Coronary artery (tissue), 2 donors: ENCODE results near the gene NEDD4L.
"Not testable (repeated sequence)": the region's sequence is repeated elsewhere in the genome, so short reads cannot be mapped to it uniquely, and the experiment has no call there.

Experiments used
- DNase-seq: peaks from one replicate; pipeline ENCODE4 v3.0.0-alpha.2; 2017; ENCODE audit warnings: low spot score
- H3K27ac ChIP-seq, 2 donors: fragments of 200-600 bp; sonication (generic); one replicate each; pipeline ENCODE4 v1.5.1; 2016 to 2019
- H3K4me3 ChIP-seq: fragments of 200-600 bp; sonication (generic); 2 replicates; pipeline ENCODE4 v1.5.1; 2016; ENCODE audit warnings: mild to moderate bottlenecking, moderate library complexity
- TF ChIP-seq, protein P1 (sequence below): fragments of 200-600 bp; sonication (generic); IDR thresholded peaks from one replicate; pipeline ENCODE4 v1.5.1; 2019; ENCODE audit warnings: antibody characterized with exemption

Gene NEDD4L

DNA sequence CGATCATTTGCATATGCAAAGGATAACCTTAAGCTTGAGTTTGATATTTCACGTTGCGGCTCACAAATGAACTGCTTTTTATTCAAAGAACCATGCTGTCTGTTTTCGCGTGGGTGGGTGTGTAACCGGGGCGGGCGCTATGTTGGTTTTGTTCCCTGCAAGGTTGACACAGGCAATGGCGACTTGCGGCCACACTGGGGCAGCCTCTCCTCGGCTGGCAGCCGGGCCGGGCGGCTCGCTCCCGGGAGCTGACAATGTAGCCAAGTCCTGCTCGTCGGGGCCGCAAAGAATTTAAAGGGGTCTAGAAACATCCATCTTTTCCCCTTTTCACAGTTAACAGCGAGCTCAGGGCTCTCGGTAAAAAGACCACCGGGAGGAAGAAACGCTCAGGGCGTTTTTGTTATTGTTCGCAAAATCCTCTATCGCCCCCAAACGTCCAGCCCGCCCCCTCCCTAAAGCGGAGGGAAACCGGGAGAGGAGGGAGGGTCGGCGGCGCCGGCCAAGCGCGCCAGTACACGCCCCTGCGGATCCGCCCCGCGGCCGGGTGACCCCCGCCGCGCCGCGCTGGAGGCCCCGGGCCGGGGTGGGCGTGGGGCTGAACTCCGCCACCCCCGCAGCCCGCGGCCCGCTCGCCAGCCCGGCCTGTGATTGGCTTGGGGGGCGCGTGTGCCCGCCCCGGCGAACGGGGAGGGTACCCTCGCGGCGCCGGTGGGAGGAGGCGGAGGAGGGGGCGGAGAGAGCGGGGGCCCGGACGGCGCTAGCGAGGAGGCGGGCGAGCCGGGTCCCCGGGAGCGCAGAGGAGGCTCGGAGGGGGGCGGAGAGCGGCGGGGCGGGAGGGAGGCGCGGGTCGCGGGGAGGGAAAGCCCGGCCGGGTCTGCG lies at the start of gene NEDD4L:
NEDD4L (plus strand) TSS at position 736 of the 879 bp plus-strand sequence. CDS start 435 bp downstream, outside the sequence.
- Histone ChIP-seq H3K27ac (peak within 1 kb of the TSS; percentile 50 to 63), H3K4me3 (peak within 1 kb of the TSS; percentile 77)
- TF ChIP-seq, protein P1, sequence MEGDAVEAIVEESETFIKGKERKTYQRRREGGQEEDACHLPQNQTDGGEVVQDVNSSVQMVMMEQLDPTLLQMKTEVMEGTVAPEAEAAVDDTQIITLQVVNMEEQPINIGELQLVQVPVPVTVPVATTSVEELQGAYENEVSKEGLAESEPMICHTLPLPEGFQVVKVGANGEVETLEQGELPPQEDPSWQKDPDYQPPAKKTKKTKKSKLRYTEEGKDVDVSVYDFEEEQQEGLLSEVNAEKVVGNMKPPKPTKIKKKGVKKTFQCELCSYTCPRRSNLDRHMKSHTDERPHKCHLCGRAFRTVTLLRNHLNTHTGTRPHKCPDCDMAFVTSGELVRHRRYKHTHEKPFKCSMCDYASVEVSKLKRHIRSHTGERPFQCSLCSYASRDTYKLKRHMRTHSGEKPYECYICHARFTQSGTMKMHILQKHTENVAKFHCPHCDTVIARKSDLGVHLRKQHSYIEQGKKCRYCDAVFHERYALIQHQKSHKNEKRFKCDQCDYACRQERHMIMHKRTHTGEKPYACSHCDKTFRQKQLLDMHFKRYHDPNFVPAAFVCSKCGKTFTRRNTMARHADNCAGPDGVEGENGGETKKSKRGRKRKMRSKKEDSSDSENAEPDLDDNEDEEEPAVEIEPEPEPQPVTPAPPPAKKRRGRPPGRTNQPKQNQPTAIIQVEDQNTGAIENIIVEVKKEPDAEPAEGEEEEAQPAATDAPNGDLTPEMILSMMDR = peak; percentile 87
- peak; percentile 85 for DNase-seq

DNA sequence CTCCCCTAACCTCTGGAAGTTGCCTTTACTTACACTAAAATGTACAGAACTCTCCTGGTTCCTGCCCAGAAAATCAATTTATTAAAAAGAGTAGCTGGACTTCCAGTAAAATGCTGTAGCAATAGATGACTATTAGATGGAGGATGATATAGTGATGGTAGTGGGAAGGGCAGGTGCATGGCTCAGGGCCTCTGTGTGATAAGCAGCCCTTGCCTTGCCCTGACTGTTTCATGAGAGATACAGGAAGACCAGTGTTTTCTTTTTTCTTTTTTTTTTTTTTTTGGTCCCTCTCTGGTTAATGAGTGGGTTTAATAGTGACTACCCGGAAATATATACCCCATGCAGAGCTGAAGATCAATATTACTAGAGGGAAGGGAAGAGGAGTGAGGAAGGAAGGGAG lies 48.7 kb upstream of the NEDD4L start:
- TF ChIP-seq, protein P1 = no peak
- Histone ChIP-seq H3K27ac (no peak overlapping the region), H3K4me3 (no peak overlapping the region)
- DNase-seq = no peak

DNA sequence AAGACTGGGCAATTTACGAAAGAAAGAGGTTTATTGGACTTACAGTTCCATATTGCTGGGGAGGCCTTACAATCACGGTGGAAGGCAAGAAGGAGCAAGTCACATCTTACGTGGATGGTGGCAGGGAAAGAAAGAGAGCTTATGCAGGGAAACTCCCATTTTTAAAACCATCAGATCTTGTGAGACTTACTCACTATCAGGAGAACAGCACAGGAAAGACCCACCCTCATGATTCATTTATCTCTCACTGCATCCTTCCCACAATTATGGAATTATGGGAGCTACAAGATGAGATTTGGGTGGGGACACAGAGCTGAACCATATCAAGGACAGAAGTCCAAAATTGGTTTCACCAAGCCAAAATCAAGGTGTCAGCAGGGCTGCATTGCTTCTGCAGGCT lies 47.1 kb upstream of the NEDD4L start:
- not testable (repeated sequence) for H3K27ac ChIP-seq, H3K4me3 ChIP-seq, DNase-seq

DNA sequence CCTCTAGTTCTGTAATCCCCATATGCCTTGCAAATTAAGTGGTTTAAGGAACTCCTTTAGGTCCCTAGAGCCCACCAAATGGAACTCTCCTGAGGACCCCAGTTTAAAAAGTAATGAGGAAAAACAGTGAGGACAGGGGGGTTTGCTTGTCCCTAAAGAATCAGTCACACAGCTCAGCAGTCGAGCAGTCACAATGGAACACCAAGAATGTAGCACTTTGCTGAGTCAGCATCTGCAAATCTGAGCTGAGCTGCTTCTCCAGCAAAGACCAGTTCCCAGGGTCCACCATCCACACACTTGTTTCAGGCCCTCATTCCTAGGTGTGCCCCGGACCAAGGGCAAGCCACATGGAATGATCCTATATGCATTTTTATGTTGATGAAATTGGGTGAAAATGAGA lies 46.2 kb upstream of the NEDD4L start:
- TF ChIP-seq, protein P1 = no peak
- no peak for DNase-seq
- Histone ChIP-seq H3K27ac (no peak overlapping the region), H3K4me3 (no peak overlapping the region)

DNA sequence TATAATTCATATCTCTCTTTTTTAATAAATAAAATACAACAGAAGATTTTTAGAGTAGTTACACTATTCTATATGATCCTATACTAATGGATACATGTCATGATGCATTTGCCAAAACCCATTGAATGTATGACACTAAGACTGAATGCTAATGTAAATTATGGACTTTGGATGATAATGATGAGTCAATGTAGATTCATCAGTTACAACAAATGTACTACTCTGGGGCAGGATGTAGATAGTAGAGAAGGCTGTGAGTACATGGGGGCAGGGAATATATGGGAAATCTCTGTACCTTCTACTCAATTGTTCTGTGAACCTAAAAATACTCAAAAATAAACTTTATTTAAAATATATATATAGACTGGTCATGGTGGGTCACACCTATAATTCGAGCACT lies 45.6 kb upstream of the NEDD4L start:
- Histone ChIP-seq H3K4me3 (no peak overlapping the region), H3K27ac (no peak overlapping the region)
- TF ChIP-seq, protein P1 = no peak
- no peak for DNase-seq

DNA sequence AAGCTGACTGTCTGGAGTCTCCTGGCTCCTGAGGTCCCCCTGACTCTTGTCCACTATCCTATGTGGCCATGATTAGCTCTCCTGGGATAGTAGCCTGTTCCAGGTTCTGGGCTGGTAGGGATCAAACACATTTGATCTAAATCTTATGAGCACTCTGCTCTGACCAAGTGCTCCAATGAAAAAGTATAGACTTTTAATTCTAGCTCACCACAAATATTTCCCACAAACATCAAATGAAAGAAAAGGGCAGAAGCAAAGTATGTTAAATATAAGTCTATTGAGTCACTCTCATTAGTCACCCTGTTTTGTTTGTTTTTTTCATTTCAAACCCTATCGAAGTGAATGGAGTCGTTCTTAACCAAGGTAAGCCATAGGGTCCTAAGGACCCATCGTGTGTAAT lies 39.7 kb upstream of the NEDD4L start:
- DNase-seq = no peak
- TF ChIP-seq, protein P1 = no peak
- Histone ChIP-seq H3K4me3 (no peak overlapping the region), H3K27ac (no peak overlapping the region)

DNA sequence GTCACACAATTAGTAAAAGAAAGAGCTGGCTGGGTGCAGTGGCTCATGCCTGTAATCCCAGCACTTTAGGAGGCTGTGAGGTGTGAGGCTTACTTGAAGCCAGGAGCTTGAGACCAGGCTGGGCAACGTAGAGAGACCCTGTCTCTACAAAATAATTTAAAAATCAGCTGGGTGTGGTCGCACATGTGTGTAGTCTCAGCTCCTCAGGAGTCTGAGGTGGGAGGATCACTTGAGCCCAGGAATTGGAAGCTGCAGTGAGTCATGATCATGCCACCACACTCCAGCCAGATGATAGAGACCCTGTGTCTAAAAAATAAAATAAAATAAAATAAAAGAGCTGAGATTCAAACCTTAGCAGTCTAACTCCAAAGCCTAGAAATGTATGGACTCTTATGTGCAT lies 39.0 kb upstream of the NEDD4L start:
- TF ChIP-seq, protein P1 = no peak
- no peak for DNase-seq
- Histone ChIP-seq H3K4me3 (no peak overlapping the region), H3K27ac (no peak overlapping the region)
